ENCODE results near the gene PLCH1.
"Not testable (repeated sequence)": the region's sequence is repeated elsewhere in the genome, so short reads cannot be mapped to it uniquely, and the experiment has no call there.

The PLCH1 gene

DNA sequence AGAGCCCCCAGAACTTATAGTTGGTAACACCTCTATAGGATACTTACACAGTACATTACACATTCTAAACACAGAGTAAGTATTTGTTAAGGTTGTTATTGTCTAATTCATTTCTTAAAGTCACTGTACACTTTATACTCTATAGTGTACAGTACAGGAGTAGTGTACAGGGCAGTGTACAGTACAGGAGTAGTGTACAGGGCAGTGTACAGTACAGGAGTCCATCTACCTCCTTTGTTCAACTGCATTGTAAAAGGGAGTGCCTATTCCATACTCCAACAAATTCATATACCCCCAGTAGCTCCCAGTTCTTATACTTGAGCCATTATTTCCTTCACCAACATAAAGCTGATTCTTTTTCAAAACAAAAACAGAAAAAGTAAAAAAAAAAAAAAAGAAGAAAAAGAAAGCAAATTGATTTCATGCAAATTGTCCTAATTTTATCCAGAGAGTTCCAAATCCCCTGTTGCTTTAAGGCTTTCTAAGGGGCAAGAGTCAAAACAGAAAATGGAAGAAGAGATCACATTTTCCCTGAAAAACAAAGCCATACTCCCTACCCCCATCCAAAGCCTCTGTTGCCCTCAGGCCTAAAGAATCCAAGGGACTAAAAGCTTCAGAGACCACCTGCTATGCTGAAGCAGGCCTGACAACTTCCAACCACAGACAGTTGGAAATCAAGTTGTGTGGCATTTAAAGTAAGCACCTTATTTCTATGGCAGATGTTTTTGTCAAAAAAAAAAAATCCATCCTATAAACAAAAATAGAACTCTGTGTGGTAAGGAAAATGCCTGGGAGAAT is 125.6 kb downstream of the PLCH1 start:
- DNase-seq (ENCODE audit: low spot score in 2 of 2): no peak
- no peak overlapping the region for H3K27ac Mint-ChIP-seq
- no peak overlapping the region for H3K4me3 Mint-ChIP-seq
- H3K9me3 Mint-ChIP-seq: peaks cover 4% of the 10 kb centered on the region
- H3K4me1 Mint-ChIP-seq: no peaks in the 10 kb centered on the region
- no peaks in the 10 kb centered on the region for H3K36me3 Mint-ChIP-seq
- no peak for ATAC-seq

DNA sequence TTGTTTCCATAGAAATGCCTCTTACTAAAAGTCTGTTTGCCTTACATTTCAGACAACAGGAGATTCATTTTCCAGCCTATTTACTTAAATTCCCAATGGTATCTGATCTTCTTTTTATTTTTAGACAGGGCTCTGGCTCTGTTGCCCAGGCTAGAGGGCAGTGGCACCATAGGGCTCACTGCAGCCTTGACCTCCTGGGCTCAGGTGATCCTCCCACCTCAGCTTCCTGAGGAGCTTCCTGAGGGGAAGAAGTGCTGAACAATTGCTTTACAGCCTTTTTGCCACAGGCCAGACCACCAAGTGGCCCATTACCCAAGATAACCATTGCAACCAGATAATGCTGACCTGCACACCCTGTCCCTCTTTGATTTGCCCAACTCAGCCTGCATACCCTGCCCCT is 126.3 kb downstream of the PLCH1 start:
- H3K9me3 Mint-ChIP-seq: peaks cover 4% of the 10 kb centered on the region
- DNase-seq (ENCODE audit: low spot score in 2 of 2) (no peak), ATAC-seq (no peak)
- no peaks in the 10 kb centered on the region for H3K36me3 Mint-ChIP-seq
- no peaks in the 10 kb centered on the region for H3K4me1 Mint-ChIP-seq
- H3K4me3 Mint-ChIP-seq: no peak overlapping the region
- H3K27ac Mint-ChIP-seq: no peak overlapping the region

DNA sequence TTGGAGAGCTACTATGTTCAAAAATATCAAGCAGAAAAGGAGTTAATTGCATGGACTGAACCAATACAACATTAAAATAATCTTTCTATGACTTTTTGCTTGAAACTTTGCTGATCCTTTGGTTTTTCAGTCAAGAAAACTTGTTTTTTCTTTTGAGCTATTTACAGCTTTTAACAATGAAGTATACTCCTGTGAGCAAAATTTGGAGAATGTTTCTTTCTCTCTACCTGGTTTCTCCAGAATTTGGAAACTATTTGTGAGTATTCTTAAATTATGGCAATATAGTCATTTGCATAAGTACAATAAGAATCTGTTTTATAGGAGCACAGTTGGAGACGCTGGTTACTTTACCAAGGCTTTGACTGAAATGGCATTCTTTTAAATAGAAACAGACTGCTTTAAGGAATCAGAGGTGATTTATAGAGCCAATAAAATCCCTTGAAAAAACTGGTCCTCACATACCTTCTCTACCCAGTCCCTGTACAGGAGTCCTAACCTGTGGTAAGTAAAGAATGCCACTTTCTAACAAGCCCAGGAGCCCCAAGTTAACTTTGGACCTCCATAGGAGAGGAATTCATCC is 127.4 kb downstream of the PLCH1 start:
- no peak for DNase-seq (ENCODE audit: low spot score in 2 of 2)
- Mint-ChIP-seq H3K9me3 (no peaks in the 10 kb centered on the region), H3K36me3 (no peaks in the 10 kb centered on the region), H3K27ac (no peak overlapping the region), H3K4me3 (no peak overlapping the region), H3K4me1 (no peaks in the 10 kb centered on the region)
- no peak for ATAC-seq

DNA sequence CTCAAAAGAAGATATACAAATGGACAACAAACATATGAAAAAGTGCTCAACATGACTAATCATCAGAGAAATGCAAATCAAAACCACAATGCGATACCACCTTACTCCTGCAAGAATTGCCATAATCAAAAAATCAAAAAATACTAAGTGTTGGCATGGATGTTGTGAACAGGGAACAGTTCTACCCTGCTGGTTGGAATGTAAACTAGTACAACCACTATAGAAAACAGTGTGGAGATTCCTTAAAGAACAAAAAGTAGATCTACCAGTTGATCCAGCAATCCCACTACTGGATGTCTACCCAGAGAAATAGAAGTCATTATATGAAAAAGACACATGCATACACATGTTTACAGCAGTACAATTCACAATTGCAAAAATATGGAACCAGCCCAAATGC is 129.7 kb downstream of the PLCH1 start:
- H3K4me3 Mint-ChIP-seq; H3K9me3 Mint-ChIP-seq; DNase-seq (ENCODE audit: low spot score in 2 of 2); H3K27ac Mint-ChIP-seq; ATAC-seq; H3K4me1 Mint-ChIP-seq; H3K36me3 Mint-ChIP-seq: not testable (repeated sequence)

DNA sequence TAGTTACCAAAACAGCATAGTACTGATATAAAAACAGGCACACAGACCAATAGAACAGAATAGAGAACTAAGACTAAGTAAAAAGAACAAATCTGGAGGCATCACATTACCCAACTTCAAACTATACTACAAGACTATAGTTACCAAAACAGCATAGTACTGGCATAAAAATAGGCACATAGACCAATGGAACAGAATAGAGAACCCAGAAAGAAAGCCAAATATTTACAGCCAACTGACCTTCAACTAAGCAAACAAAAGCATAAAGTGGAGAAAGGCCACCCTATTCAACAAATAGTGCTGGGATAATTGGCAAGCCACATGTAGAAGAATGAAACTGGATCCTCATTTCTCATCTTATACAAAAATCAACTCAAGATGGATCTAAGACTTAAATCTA is 130.5 kb downstream of the PLCH1 start:
- H3K9me3 Mint-ChIP-seq; H3K36me3 Mint-ChIP-seq; ATAC-seq; H3K4me3 Mint-ChIP-seq; DNase-seq (ENCODE audit: low spot score in 2 of 2); H3K27ac Mint-ChIP-seq; H3K4me1 Mint-ChIP-seq: not testable (repeated sequence)

DNA sequence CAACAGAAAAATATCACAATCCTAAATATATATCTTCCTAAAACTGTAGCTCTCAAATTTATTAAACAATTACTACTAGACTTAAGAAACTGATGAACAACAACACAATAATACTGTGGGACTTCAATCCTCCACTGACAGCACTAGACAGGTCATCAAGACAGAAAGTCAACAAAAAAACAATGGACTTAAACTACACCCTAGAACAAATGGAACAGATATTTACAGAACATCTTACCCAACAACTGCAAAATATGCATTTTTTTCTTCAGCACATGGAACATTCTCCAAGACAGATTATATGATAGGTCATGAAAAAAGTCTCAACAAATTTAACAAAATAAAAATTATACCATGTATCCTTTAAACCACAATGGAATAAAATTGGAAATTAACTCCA is 133.4 kb downstream of the PLCH1 start:
- Mint-ChIP-seq H3K36me3 (no peaks in the 10 kb centered on the region), H3K4me3 (no peak overlapping the region), H3K9me3 (peaks cover 15% of the 10 kb centered on the region), H3K4me1 (no peaks in the 10 kb centered on the region), H3K27ac (no peak overlapping the region)
- ATAC-seq (no peak), DNase-seq (ENCODE audit: low spot score in 2 of 2) (no peak)

DNA sequence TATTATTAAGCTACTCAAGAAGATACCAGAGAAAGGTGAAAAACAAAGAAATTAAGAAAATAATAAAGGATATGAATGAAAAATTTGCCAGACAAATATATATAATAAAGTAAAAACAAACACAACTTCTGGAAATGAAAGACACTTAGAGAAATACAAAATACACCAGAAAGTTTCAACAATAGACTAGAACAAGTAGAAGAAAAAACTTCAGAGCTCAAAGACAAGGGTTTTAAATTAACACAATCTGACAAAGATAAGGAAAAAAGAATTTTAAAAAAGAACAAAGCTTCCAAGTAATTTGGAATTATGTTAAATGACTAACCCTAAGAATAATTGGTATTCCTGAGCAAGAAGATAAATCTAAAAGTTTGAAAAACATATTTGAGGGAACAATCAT is 135.3 kb downstream of the PLCH1 start:
- ATAC-seq: no peak
- H3K36me3 Mint-ChIP-seq: no peaks in the 10 kb centered on the region
- H3K9me3 Mint-ChIP-seq: peaks cover 15% of the 10 kb centered on the region
- H3K27ac Mint-ChIP-seq: no peak overlapping the region
- no peak for DNase-seq (ENCODE audit: low spot score in 2 of 2)
- H3K4me1 Mint-ChIP-seq: no peaks in the 10 kb centered on the region
- no peak overlapping the region for H3K4me3 Mint-ChIP-seq

DNA sequence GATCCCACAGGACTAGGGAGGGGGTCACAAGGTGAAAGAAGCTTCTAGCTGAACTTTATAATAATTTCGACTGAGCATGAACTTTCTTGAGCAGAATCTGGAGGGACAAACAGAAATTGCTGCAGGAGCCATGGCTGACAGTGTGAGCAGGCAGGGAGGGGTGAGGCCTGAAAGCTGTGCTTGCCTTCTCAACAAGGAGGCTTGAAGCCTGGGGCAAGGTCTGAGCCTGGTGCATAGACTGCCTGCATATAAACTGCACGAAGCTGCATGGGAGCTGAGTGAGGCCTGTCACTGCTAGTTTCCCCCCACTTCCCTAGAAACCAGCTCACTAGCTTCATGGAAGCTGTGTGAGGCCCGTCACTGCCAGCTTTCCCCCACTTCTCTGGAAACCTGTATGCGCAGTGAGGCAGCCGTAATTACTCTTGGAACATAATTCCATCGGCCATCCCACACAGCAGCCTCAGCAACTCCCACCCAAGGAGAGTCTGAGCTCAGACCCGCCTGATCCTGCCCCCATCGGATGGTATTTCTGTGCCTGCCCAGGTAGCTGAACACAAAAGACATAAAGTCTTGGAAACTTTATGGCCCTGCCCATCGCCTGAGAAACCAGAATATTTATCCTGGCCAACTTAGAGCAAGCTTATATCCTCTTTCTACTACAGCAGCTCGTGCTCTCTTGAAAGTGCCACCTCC is 136.5 kb downstream of the PLCH1 start:
- no peak for DNase-seq (ENCODE audit: low spot score in 2 of 2)
- H3K4me1 Mint-ChIP-seq: no peaks in the 10 kb centered on the region
- no peak overlapping the region for H3K27ac Mint-ChIP-seq
- no peaks in the 10 kb centered on the region for H3K36me3 Mint-ChIP-seq
- H3K9me3 Mint-ChIP-seq: peaks cover 15% of the 10 kb centered on the region
- no peak overlapping the region for H3K4me3 Mint-ChIP-seq
- ATAC-seq: no peak

DNA sequence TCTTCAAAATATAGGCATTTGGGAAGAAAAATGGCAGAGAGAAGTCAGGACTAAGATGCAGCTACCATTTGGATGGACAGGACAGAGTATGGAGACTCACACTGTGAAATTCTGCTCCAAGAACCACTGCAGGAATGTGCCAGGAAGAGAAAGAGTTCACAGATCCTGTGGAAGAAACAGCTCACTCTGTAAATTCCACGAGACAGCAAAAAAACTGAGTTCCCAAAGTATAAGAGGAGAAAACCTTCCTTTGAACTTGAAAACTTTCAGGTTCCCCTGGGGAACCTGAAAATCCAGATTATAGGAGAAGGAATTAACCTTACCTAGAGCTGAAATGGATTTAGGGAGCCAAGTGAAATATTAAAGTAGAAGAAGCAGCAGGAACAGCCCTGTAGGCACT is 137.1 kb downstream of the PLCH1 start:
- Mint-ChIP-seq H3K4me1 (no peaks in the 10 kb centered on the region), H3K4me3 (no peak overlapping the region), H3K9me3 (peaks cover 15% of the 10 kb centered on the region), H3K36me3 (no peaks in the 10 kb centered on the region), H3K27ac (no peak overlapping the region)
- DNase-seq (ENCODE audit: low spot score in 2 of 2) (no peak), ATAC-seq (no peak)

DNA sequence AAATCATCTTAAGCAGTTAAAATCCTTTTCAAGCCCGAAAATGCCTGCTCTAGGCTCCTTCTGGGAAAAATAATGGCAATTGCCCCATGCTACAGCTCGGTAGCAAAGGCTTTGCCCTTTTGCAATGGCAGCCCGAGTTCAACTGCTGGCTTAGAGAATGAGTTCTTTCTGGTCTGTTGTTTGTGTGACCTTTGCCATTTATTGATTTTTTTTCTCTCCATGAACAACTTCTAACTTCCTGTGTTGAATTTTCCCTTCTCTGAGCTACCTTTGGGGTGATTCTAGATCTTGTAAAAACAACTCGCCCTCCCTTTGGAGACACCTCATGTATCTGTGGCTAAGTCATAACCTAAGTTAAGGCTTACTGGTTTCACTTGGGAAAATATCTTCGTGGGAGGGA is 139.3 kb downstream of the PLCH1 start:
- ATAC-seq (no peak), DNase-seq (ENCODE audit: low spot score in 2 of 2) (no peak)
- Mint-ChIP-seq H3K36me3 (no peaks in the 10 kb centered on the region), H3K9me3 (peaks cover 12% of the 10 kb centered on the region), H3K4me3 (no peak overlapping the region), H3K4me1 (no peaks in the 10 kb centered on the region), H3K27ac (no peak overlapping the region)

DNA sequence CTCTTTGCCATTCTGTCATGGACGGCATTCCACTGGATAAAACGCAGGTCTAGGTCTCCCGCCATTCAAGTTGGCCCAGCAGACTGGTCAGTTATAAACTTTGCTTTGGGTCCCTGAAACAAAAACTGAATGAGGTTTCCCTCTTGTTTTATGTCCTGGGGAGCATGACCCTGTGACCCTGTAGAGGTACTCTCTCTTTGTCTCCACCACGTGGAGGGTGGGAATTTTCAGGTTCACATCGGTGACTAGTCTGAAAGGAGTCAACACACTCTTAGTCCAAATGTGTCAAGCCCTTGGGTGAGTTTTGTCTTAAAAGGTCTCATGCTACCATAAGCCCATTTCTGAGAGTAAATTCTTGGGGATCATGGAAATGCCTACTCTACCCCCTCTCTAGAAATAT is 139.9 kb downstream of the PLCH1 start:
- DNase-seq (ENCODE audit: low spot score in 2 of 2): no peak
- ATAC-seq: no peak
- Mint-ChIP-seq H3K36me3 (no peaks in the 10 kb centered on the region), H3K9me3 (peaks cover 12% of the 10 kb centered on the region), H3K4me3 (no peak overlapping the region), H3K27ac (no peak overlapping the region), H3K4me1 (no peaks in the 10 kb centered on the region)

DNA sequence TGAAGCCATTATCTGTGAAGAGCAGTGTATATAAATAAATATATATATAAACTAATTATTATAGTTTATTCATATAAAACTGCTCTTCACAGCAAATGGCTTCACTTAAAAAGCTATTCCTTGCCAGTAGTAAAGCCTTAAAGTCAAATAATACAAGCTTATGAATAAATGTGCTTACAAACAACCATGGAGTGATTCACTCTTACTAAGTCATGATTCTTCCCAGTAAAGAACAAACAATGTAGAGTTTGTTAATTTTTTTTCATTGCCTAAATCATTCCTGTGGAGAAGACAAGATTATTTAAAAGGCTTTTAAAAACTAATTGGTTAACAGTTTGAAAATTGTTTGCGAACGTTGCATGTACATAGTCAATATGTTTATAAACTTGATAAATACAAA is 140.7 kb downstream of the PLCH1 start:
- no peak for ATAC-seq
- H3K36me3 Mint-ChIP-seq: no peaks in the 10 kb centered on the region

DNA sequence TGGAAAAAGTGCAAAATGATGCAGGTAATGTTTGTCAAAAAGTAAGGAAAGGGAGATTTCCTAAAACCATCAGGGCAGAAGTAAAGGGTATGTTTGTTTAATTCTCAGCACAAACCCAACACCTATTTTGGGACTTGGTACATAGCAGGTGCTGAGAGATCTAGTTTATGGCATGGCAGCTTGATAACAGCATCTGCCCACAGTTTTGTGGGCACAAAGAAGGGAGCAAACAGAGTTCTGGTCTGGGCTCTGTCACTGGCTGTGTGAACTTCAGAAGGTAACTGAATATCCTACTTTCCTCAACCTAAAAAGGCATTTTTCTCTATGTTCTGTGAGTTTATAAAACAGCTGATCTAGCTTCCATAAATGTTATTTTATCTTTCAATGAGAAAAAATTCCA is 141.6 kb downstream of the PLCH1 start:
- no peaks in the 10 kb centered on the region for H3K9me3 Mint-ChIP-seq
- no peak for DNase-seq (ENCODE audit: low spot score in 2 of 2)
- H3K4me1 Mint-ChIP-seq: no peaks in the 10 kb centered on the region
- no peak overlapping the region for H3K27ac Mint-ChIP-seq
- ATAC-seq: no peak
- H3K36me3 Mint-ChIP-seq: no peaks in the 10 kb centered on the region
- H3K4me3 Mint-ChIP-seq: no peak overlapping the region

More for the DNA sequence above, 140.7 kb downstream of the PLCH1 start:
- Mint-ChIP-seq H3K9me3 (peaks cover 4% of the 10 kb centered on the region), H3K4me1 (no peaks in the 10 kb centered on the region), H3K4me3 (no peak overlapping the region), H3K27ac (no peak overlapping the region)
- no peak for DNase-seq (ENCODE audit: low spot score in 2 of 2)

DNA sequence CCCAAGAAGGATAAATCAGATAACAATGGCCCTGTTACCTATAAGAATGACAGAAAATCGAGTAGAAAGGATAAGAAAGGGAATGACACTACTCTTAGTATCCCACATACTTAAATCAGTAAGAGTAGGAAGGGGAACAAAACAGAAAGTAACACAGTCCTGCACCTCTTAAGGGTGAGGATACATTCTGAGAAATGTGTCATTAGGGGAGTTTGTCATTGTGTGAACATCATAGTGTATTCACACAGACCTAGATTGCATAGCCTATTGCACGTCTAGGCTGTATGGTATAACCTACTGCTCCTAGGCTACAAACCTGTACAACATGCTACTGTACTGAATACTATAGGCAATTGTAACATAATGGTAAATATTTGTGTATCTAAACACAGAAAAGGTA is 142.6 kb downstream of the PLCH1 start:
- H3K4me3 Mint-ChIP-seq: no peak overlapping the region
- no peaks in the 10 kb centered on the region for H3K9me3 Mint-ChIP-seq
- H3K27ac Mint-ChIP-seq: no peak overlapping the region

DNA sequence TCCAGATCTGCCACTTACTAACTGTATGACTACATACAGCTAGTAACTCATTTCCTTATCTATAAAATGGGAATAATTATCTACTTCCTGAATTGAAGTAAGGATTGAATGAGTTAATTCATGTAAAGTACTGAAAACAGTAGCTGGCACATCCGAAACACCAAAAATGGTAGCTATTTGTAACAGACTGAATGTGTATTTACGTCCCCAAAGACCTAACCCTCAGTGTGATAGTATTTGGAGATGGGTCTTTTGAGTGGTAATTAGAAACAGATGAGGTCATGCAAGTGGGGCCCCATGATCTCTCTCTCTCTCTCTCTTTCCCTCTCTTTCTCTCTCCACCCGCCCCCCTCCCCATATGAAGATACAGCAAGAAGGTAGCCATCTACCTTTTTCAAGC is 146.2 kb downstream of the PLCH1 start:
- ATAC-seq (no peak), DNase-seq (ENCODE audit: low spot score in 2 of 2) (no peak)
- no peak overlapping the region for H3K27ac Mint-ChIP-seq
- no peaks in the 10 kb centered on the region for H3K36me3 Mint-ChIP-seq
- no peak overlapping the region for H3K4me3 Mint-ChIP-seq
- no peaks in the 10 kb centered on the region for H3K9me3 Mint-ChIP-seq
- H3K4me1 Mint-ChIP-seq: no peaks in the 10 kb centered on the region

More for the DNA sequence above, 142.6 kb downstream of the PLCH1 start:
- Mint-ChIP-seq H3K4me1 (no peaks in the 10 kb centered on the region), H3K36me3 (no peaks in the 10 kb centered on the region)
- ATAC-seq: peak; percentile 63
- DNase-seq (ENCODE audit: low spot score in 2 of 2): no peak

DNA sequence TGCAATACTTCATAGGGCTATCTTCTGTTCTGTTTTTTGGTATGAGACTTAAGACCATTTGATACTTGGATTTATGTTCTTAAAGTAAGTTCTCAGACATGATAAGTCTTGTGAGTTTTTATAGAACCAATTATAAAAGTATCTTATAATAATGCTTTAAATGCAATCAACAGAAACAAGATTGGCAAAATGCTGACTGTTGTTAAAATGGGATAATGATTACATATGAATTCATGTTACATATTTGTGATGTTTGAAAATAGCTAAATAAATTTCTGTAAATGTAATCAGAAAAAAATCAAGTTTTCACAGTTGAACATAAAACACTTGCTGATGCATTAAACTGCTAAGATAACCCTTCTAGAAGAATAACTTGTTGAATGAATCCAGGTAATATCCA is 148.3 kb downstream of the PLCH1 start:
- no peak overlapping the region for H3K27ac Mint-ChIP-seq
- DNase-seq (ENCODE audit: low spot score in 2 of 2) (no peak), ATAC-seq (no peak)
- H3K36me3 Mint-ChIP-seq: no peaks in the 10 kb centered on the region
- no peaks in the 10 kb centered on the region for H3K4me1 Mint-ChIP-seq
- no peak overlapping the region for H3K4me3 Mint-ChIP-seq
- no peaks in the 10 kb centered on the region for H3K9me3 Mint-ChIP-seq

Data from stimulated activated effector memory CD8-positive, alpha-beta T cell treated with anti-CD3 and anti-CD28 coated beads, Interleukin-12 subunit alpha, Interleukin-12 subunit beta, amount 100 ng/mL, for 72 hours (primary cell).